ENCODE data around the gene CSNK2A1. TPM values are rescaled to one million over a fixed set of nuclear protein-coding genes. Genes with fewer than 3 reads are reported as not detected.
"Not testable (repeated sequence)": the region's sequence is repeated elsewhere in the genome, so short reads cannot be mapped to it uniquely, and the experiment has no call there.

The CSNK2A1 gene
- total and polyA plus RNA-seq, 2 of the 8 experiments (the other 6 are each of a cell fraction or from before 2014, with no cell fraction given): 117 to 260 TPM

- H2BK12ac ChIP-seq (ENCODE audit: low read depth, low read length); H3K9ac ChIP-seq (replicated peaks in 1 of 4; ENCODE audit: extremely low read depth in 1 of 4, low read depth in 3 of 4, low read length in 3 of 4); DNase-seq (ENCODE audit: low read depth in 1 of 2, low spot score in 2 of 2); H4K20me1 ChIP-seq (replicated peaks in 1 of 2; ENCODE audit: control insufficient read depth in 1 of 2, insufficient read depth in 2 of 2, low read length in 2 of 2); H2AFZ ChIP-seq (ENCODE audit: low read length); H3K56ac ChIP-seq (replicated peaks; ENCODE audit: insufficient read length, low read depth, low read length); H3K9me3 ChIP-seq (ENCODE audit: insufficient read depth in 2 of 2, low read depth in 1 of 2, low read length in 1 of 2); H3K4me1 ChIP-seq (replicated peaks in 1 of 4; ENCODE audit: control insufficient read depth in 3 of 4, insufficient read depth in 4 of 4, low read length in 3 of 4); H3K4me2 ChIP-seq (ENCODE audit: insufficient read depth in 1 of 2, low read depth in 2 of 2, low read length in 2 of 2); H2BK120ac ChIP-seq (replicated peaks; ENCODE audit: low read depth, low read length); H2BK5ac ChIP-seq (ENCODE audit: low read depth, low read length); H3K79me1 ChIP-seq (ENCODE audit: low read depth, low read length); H4K5ac ChIP-seq (ENCODE audit: insufficient read length, low read depth, low read length); FAIRE-seq; H3K23ac ChIP-seq (ENCODE audit: insufficient read length); H3K14ac ChIP-seq (ENCODE audit: insufficient read length); H2BK20ac ChIP-seq (ENCODE audit: low read length); H3K27ac ChIP-seq (ENCODE audit: low read depth, low read length); H2BK15ac ChIP-seq (ENCODE audit: low read length); H3K4me3 ChIP-seq (ENCODE audit: extremely low read depth in 1 of 4, insufficient read depth in 2 of 4, low read depth in 3 of 4, low read length in 4 of 4); H3K4ac ChIP-seq (replicated peaks; ENCODE audit: insufficient read length, low read depth, low read length); H3K23me2 ChIP-seq (ENCODE audit: low read depth, low read length); H2AK5ac ChIP-seq (ENCODE audit: low read depth, low read length); H3K18ac ChIP-seq (ENCODE audit: extremely low read depth, low read length); H4K8ac ChIP-seq (ENCODE audit: extremely low read depth, insufficient read depth, low read length); H3K79me2 ChIP-seq (ENCODE audit: control insufficient read depth in 1 of 2, insufficient read depth in 2 of 2, low read length in 2 of 2); H3K27me3 ChIP-seq (replicated peaks in 1 of 4; ENCODE audit: control insufficient read depth in 3 of 4, extremely low read depth in 1 of 4, insufficient read depth in 3 of 4, low read length in 3 of 4); H4K91ac ChIP-seq (replicated peaks; ENCODE audit: insufficient read length, low read length): not testable (repeated sequence)
- 93% methylated on average over 6 of the region's 6 CpGs; no CpG with 5 or more reads in 1 of the 2 experiments for WGBS, 2 experiments (ENCODE audit: extremely low coverage in 1 of 2, insufficient coverage in 1 of 2, insufficient read length in 1 of 2, insufficient replicate concordance in 2 of 2, low coverage in 1 of 2, low lambda C conversion rate in 2 of 2, missing lambda C conversion rate in 1 of 2)
- ChIA-PET POLR2A (ENCODE audit: partially characterized antibody) (interaction anchor here (0.7 to 2.3 kb wide), 12 partner anchors 11 to 129 kb away, joined by 3 to 16 read pairs (median 4); partner anchors contain the start of genes RBCK1 and TBC1D20), CTCF (ENCODE audit: partially characterized antibody) (interaction anchor here (0.6 to 5.3 kb wide), 13 partner anchors 9 to 147 kb away, joined by 3 to 36 read pairs (median 4); partner anchors contain the start of gene TBC1D20)
- H3K36me3 ChIP-seq (ENCODE audit: control insufficient read depth in 2 of 4, insufficient read depth in 4 of 4, low read length in 3 of 4): peaks cover under 1 to 24% (median 14%) of the 10 kb centered on the region in 4 experiments; a peak in 6 of 8 replicates
- peak in 1 of 2 experiments; percentile 16; a peak in 1 of 3 replicates for TF ChIP-seq POLR2A (IDR thresholded peaks at IDR 0.05; ENCODE audit: control extremely low read depth in 1 of 2, low read depth in 2 of 2, low read length in 2 of 2)
Observed at GRCh38 chr20:476561-477249, 66.9 kb downstream of the CSNK2A1 start.

Measured in H1 (cell line).